CD4-positive, alpha-beta T cell treated with Interleukin-15 for 4 hours (primary cell): ENCODE data around the gene TBX15.
"Not testable (repeated sequence)": the region's sequence is repeated elsewhere in the genome, so short reads cannot be mapped to it uniquely, and the experiment has no call there.

ENCODE experiments used
- DNase-seq: peaks from one replicate; pipeline ENCODE4 v3.0.0-alpha.2; 2020; ENCODE audit warnings: low spot score

Gene TBX15

DNA sequence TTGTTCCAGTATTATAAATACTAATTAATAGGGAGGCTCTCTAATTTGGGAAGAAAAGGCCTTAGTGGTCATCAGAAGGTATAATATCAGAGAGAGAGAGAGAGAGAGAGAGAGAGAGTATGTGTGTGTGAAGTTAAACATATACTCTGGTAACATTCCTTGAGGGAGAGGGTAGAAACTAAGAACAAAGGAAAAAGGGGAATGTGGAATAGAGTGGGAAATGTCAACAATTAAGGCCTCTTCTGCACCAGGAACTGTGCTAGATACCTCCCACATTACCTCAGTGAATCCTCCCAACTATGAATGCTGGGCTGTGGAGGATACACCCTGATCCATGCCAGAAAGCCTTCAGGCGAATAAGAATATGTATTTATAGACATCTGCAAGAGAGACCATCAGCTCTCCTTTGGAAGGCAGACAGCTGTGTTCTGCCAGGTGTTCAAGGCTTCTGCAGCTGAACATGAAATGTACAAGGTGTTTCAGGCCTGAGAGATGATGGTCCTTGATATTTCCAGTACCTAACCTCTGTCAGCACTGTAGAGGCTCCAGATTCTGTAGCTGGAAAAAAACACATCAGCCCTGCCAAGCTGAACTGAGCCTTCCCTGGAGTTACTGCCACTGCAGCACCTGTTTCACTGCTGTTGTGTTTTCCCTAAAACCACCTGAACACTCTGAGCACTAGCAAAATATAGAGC, 29.1 kb downstream of the TBX15 start:
- DNase-seq, result no peak

- DNase-seq, result no peak
Observed at GRCh38 chr1:118958140-118958539, 30.0 kb downstream of the TBX15 start.

DNA sequence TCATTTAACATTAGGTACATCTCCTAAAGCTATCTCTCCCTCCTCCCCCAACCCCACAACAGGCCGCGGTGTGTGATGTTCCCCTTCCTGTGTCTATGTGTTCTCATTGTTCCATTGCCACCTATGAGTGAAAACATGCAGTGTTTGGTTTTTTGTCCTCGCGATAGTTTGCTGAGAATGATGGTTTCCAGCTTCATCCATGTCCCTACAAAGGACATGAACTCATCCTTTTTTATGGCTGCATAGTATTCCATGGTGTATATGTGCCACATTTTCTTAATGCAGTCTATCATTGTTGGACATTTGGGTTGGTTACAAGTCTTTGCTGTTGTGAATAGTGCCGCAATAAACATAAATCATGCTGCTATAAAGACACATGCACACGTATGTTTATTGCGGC, 30.6 kb downstream of the TBX15 start:
- DNase-seq, result not testable (repeated sequence)

DNA sequence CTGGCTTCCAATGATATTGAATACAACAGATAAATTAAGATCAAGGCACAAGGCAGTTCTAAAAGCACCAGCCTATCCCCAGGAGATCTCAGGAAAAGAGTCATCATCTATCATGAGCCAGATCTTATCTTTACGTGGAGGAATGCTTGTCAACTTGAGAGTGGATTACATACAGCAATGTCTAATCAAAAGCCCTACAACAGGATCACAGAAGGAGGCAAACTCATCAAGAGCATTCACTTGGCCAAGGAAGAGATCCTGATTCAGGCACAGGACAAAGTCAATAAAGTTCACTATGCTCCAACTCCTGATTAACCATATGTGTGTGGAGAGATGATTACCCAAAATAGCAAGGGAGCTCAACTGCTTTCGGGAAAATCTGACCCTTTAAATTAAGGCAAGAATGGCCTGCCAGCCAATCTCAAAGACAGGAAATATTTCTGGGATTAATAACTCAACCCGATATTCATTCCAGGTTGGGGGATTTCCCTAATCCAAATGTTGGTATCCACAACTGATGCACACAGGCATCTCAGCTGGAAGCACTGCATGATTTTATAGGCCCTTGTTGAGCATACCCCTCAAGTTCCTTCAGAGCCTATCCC, 33.7 kb downstream of the TBX15 start:
- no peak for DNase-seq

DNA sequence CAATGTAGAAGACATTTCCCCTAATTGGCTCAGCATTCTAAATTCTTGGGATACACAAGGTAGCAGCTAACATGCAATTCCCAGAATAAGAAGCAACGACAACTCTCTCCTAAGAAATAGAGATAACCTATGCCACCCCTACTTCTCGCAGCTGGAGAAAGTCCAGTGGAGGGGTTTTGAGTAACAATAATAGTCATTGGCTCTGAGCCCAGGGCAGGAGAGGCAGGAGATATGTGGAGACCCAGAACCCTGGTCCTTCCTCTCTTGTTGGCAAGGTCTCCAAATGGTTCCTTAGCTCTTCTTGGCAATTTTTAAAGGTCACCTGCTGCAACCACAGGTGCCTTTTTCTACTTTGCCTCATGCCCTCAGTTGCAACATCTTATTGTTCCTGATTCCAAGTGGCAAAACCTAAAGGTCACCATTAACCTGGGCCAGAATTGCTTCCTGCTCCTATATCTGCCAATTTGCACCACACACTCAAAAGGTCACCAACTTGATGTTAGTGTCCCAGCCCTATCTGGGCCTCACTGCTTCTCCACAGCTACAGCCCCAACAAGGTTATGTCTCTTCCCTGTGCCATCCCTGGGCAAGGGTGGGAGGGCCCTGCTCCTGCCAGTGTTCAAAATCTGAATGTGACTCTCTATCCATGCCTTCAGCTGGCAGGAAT, 36.7 kb downstream of the TBX15 start:
- no peak for DNase-seq

GRCh38 chr1:118949315-118949714, 38.8 kb downstream of the TBX15 start:
- DNase-seq, result no peak

DNA sequence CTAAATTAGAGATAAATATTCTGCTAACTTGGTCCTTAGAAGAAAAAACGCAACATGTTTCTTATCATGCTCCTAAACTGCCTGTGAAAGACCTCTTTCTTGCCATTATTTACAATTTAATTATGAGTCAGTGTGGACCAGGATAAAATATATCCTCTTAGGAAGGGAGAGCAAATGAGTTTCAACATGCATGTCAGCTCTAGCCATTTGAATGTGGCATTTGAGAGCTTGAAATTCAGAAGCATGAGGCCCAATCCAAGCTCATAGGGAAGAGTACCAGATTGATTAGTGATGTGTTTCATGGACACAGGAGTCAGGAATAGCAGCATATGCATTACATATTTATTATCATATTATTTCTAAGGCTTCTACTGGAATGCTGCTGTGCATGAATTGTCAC, 39.3 kb downstream of the TBX15 start:
- no peak for DNase-seq

GRCh38 chr1:118948351-118948750, 39.8 kb downstream of the TBX15 start:
- DNase-seq, result no peak

DNA sequence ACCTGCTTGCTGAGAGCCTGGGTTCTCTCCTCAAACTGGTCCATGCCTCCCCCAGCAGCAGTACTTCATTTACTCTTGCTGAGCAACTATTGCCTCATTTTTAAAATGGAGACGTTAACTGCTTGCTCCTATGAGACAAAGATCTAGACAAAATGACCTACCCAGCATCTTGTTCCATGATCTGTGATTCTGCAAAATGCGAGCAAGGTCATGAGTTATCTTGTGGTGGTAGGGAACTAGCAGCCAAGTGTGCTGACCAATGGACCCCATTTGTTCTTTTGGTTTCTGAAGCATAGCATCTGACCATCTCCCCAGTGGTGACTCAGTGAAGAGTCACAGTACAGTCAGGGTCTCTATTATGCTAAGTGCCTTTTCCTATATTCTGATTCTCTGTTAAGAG, 40.4 kb downstream of the TBX15 start:
- no peak for DNase-seq

DNA sequence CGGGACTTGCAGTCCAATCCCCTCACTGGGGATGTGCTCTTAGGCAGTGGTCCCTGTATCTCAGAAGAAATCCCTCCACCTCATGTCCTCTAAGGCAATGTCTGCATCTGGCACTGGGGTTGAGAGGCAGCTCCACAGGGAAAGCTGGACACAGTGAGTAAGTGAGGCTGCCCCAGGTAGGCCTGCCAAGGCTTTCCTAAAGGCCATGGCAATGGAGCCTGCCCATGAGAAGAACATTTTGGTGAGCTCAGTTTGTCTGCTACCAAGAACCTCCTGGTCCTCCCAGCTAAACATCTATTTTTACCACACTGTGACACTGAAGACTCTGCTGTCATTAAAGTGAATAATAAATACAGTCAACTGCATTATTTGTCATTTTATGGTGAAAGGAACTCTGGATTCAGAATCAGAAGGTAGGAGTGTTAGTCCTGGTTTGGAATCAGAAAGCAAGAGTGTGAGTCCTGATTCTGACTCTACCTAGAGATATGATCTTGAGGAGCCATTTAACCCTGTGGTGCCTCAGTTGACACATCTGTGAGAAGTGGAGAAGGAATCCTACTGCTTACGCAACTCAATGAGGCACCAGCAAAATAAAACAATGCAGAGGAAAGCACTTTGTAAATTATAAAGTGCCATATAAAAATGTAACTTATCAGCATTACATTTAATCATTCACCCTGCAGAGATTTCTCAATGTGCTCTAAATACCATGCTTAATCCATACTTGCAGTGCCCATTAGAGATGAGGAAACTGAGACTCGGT, 41.0 kb downstream of the TBX15 start:
- no peak for DNase-seq

DNA sequence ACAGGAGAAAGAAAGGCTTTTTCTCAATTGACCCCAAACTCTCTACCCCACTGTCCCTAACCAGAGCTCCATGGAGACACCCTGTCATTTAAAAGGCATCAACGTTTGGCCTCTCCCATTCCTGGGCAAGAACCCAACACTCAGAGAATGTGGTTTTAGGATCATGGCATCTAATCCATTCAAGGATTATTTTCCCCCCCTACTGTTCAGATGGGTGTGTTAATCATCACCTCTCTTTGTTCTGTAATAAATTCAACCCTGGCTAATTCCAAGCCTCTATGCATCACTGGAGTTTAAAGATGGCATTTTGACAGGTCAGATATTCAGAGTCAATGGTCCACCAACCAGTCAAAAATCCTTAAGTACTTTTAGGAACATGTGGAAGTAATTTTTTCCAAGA, 42.7 kb downstream of the TBX15 start:
- no peak for DNase-seq

GRCh38 chr1:118944546-118944945, 43.6 kb downstream of the TBX15 start:
- DNase-seq, result no peak

DNA sequence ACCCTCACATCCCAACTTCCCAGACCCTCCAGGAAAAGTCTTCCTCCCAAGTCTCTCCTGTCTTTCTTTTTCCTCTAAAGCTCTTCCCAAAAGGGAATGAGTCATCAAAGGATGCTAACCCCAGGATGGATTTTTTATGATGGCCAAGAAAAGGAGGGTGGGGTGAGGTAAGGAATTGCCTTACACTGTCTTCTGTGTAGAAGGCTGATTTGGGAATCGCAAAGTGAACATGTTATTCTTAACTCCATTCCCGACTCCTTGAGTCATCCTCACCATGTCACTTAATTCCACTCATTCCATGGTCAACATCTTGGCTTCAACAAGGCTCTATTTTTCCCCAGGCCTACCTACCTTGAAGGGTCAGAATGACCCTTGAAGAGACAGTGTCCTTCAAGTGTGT, 44.0 kb downstream of the TBX15 start:
- no peak for DNase-seq

- DNase-seq, result no peak
Observed at GRCh38 chr1:118940957-118941356, 47.2 kb downstream of the TBX15 start.

DNA sequence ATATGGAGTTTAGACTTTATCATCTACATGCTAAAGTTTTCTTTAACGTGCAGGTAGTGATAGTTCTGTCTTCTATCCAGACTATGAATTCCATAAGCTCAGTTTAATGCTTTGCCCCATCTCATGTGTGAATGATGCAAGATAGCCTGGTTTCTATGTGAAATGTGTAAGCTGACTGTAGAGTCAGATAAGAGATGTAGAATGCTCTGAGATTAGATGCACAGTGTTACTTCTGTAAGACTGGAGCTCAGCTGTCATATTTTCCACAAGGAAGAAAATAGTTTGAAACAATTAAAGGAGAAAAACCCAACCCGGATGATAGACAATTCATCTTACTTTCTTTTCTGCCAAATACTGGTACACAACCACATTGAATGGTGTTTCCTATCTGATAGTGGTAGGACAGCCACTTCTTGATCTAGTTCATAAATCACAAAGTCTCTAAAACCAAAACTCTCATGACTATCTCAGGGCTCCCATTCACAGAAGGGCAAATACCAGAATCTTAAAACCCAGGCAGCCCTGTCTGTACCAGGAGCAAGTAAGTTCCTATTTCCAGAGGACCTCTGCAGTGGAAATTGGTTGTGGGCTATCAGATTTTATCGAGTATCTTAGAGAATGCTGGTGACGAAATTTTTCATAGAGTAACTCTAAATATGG, 50.6 kb downstream of the TBX15 start:
- DNase-seq, result no peak

GRCh38 chr1:118934706-118935105, 53.4 kb downstream of the TBX15 start:
- DNase-seq, result no peak

GRCh38 chr1:118933051-118933781, 54.9 kb downstream of the TBX15 start:
- no peak for DNase-seq

DNA sequence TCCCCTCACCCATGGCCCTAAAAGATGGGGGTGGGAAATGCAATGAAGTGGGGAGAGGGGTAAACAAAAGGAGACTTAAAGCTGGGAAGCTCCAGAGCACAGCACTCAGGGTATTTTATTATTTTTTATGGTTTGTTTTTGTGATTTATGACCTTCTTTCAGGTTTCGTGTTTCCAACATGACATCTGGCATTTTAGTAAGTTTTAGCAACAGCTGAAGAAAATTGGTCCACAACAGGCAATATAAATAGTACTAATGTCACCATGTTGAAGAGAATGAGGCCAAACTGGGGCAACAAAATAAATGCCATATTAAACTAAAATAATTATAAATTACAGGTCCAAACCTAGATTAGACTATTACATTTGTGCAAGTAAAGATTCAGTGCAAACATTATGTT, 56.3 kb downstream of the TBX15 start:
- no peak for DNase-seq

- no peak for DNase-seq
Observed at GRCh38 chr1:118928739-118929554, 59.2 kb downstream of the TBX15 start.

- DNase-seq, result no peak
Observed at GRCh38 chr1:118927427-118928187, 60.5 kb downstream of the TBX15 start.
